ENCODE results near the gene EIF4A3. TPM values are rescaled to one million over a fixed set of nuclear protein-coding genes. Genes with fewer than 3 reads are reported as not detected.

Gene EIF4A3
- total RNA-seq, 1 experiment from 2014 or later = 169 TPM

GRCh38 chr17:80177986-80178595, 31.2 kb upstream of the EIF4A3 start:
- no peaks in the 10 kb centered on the region for H3K9me3 ChIP-seq (ENCODE audit: control insufficient read depth, insufficient read depth, low read depth, low read length)
- H3K36me3 ChIP-seq (ENCODE audit: control insufficient read depth, insufficient read depth, low read length) = no peaks in the 10 kb centered on the region
- intact Hi-C loops (cut with micrococcal nuclease; ENCODE audit: unreplicated experiment) (no loop called here), in situ Hi-C loops (cut with HindIII; ENCODE audit: low pct_unique_long_range_greater_than_20kb, low sequenced_read_pairs) (no loop called here)
- ChIA-PET CTCF (interaction anchor here (0.6 kb wide), 1 partner anchor 57 kb away, joined by 4 read pairs; no protein-coding TSS in a partner anchor), POLR2A (no interaction called here)
- no peaks in the 10 kb centered on the region for H3K4me1 ChIP-seq (ENCODE audit: control insufficient read depth, insufficient read depth, low read length)
- TF ChIP-seq TCF7L2 (IDR thresholded peaks at IDR 0.05; ENCODE audit: low read depth, low read length) (no peak), SIN3A (IDR thresholded peaks at IDR 0.05; ENCODE audit: borderline replicate concordance, insufficient read depth, low read depth, low read length) (no peak), REST (IDR thresholded peaks at IDR 0.05; ENCODE audit: insufficient read depth in 1 of 2, low read depth in 2 of 2, low read length in 1 of 2) (no peak), CTCF (IDR thresholded peaks at IDR 0.05) (no peak), POLR2AphosphoS5 (IDR thresholded peaks at IDR 0.05; ENCODE audit: low read depth, low read length) (no peak)
- H3K27me3 ChIP-seq (ENCODE audit: control insufficient read depth, insufficient read depth, low read length) = no peaks in the 10 kb centered on the region
- BruUV-seq (replicated peaks) = no TSS peak
- DNase-seq (ENCODE audit: low read depth, low spot score) (no peak), ATAC-seq (no peak)
- H3K4me3 ChIP-seq (ENCODE audit: low read depth in 2 of 2, low read length in 2 of 2) = no peak overlapping the region
- no peak overlapping the region for H3K27ac ChIP-seq (ENCODE audit: low read length)

GRCh38 chr17:80176757-80177156, 29.8 kb upstream of the EIF4A3 start:
- Histone ChIP-seq H3K4me3 (ENCODE audit: low read depth in 2 of 2, low read length in 2 of 2) (no peak overlapping the region), H3K9me3 (ENCODE audit: control insufficient read depth, insufficient read depth, low read depth, low read length) (no peaks in the 10 kb centered on the region), H3K36me3 (ENCODE audit: control insufficient read depth, insufficient read depth, low read length) (no peaks in the 10 kb centered on the region), H3K4me1 (ENCODE audit: control insufficient read depth, insufficient read depth, low read length) (no peaks in the 10 kb centered on the region), H3K27me3 (ENCODE audit: control insufficient read depth, insufficient read depth, low read length) (no peaks in the 10 kb centered on the region), H3K27ac (ENCODE audit: low read length) (no peak overlapping the region)
- DNase-seq (ENCODE audit: low read depth, low spot score) (no peak), ATAC-seq (no peak)
- no peak for TF ChIP-seq TCF7L2 (IDR thresholded peaks at IDR 0.05; ENCODE audit: low read depth, low read length)
- TF ChIP-seq SIN3A (IDR thresholded peaks at IDR 0.05; ENCODE audit: borderline replicate concordance, insufficient read depth, low read depth, low read length) = no peak
- no peak for TF ChIP-seq REST (IDR thresholded peaks at IDR 0.05; ENCODE audit: insufficient read depth in 1 of 2, low read depth in 2 of 2, low read length in 1 of 2)
- TF ChIP-seq POLR2AphosphoS5 (IDR thresholded peaks at IDR 0.05; ENCODE audit: low read depth, low read length) = no peak
- TF ChIP-seq CTCF (IDR thresholded peaks at IDR 0.05) = no peak
- intact Hi-C loops (cut with micrococcal nuclease; ENCODE audit: unreplicated experiment) = no loop called here
- BruUV-seq (replicated peaks) = no TSS peak
- in situ Hi-C loops (cut with HindIII; ENCODE audit: low pct_unique_long_range_greater_than_20kb, low sequenced_read_pairs) = no loop called here
- ChIA-PET POLR2A (interaction anchor here (0.5 to 0.7 kb wide), 2 partner anchors 12 to 241 kb away, joined by 3 to 5 read pairs; no protein-coding TSS in a partner anchor), CTCF (no interaction called here)

Data from Panc1 (cell line).